GM18519 (cell line): ENCODE measurements around the gene LEFTY2.
A peak's percentile ranks its signal among the peaks of the same experiment; 100 is the strongest.
"Not testable (repeated sequence)": the region's sequence is repeated elsewhere in the genome, so short reads cannot be mapped to it uniquely, and the experiment has no call there.

Source experiments
- ATAC-seq: cut with Tn5 transposase; IDR thresholded peaks from one replicate; pipeline ENCODE4 v1.9.1; 2021; ENCODE audit warnings: mild to moderate bottlenecking, moderate library complexity; ENCODE audit not compliant: unreplicated experiment, low FRiP score

Gene LEFTY2

GRCh38 chr1:225958041-225958440 lies 17.0 kb upstream of the LEFTY2 start:
- ATAC-seq = no peak

- no peak for ATAC-seq
Measured at GRCh38 chr1:225954753-225955152, 13.7 kb upstream of the LEFTY2 start.

- ATAC-seq = no peak
Measured at GRCh38 chr1:225953315-225953714, 12.3 kb upstream of the LEFTY2 start.

GRCh38 chr1:225950905-225951497 lies 10.0 kb upstream of the LEFTY2 start:
- no peak for ATAC-seq

GRCh38 chr1:225949041-225949440 lies 8.0 kb upstream of the LEFTY2 start:
- ATAC-seq = no peak

- ATAC-seq = no peak
Measured at GRCh38 chr1:225946803-225947202, 5.8 kb upstream of the LEFTY2 start.

- no peak for ATAC-seq
Measured at GRCh38 chr1:225946082-225946620, 5.1 kb upstream of the LEFTY2 start.

- no peak for ATAC-seq
Measured at GRCh38 chr1:225945564-225945963, 4.5 kb upstream of the LEFTY2 start.

GRCh38 chr1:225944951-225945350 lies 3.9 kb upstream of the LEFTY2 start:
- ATAC-seq = peak; percentile 70

- ATAC-seq = no peak
Measured at GRCh38 chr1:225944387-225944786, 3.4 kb upstream of the LEFTY2 start.

GRCh38 chr1:225943582-225943981 lies 2.6 kb upstream of the LEFTY2 start:
- no peak for ATAC-seq

GRCh38 chr1:225942574-225942973 lies 1.6 kb upstream of the LEFTY2 start:
- peak; percentile 75 for ATAC-seq

GRCh38 chr1:225941942-225942222 lies 862 bp upstream of the LEFTY2 start:
- ATAC-seq = no peak

- no peak for ATAC-seq
Measured at GRCh38 chr1:225940385-225941151, 452 bp downstream of the LEFTY2 start.

GRCh38 chr1:225939939-225940310 lies 1.1 kb downstream of the LEFTY2 start:
- ATAC-seq = not testable (repeated sequence)

- ATAC-seq = not testable (repeated sequence)
Measured at GRCh38 chr1:225939097-225939938, 1.7 kb downstream of the LEFTY2 start.

- no peak for ATAC-seq
Measured at GRCh38 chr1:225937048-225937968, 3.7 kb downstream of the LEFTY2 start.

GRCh38 chr1:225936523-225936922 lies 4.5 kb downstream of the LEFTY2 start:
- no peak for ATAC-seq

- not testable (repeated sequence) for ATAC-seq
Measured at GRCh38 chr1:225936086-225936485, 4.9 kb downstream of the LEFTY2 start.

GRCh38 chr1:225934711-225935110 lies 6.3 kb downstream of the LEFTY2 start:
- no peak for ATAC-seq
